Anterior cingulate cortex (tissue), 58 donors: ENCODE results near the gene HGS.

Source experiments
- DNase-seq, 58 donors: peaks; one replicate each; lab custom pipeline; 2025; lab: John Stamatoyannopoulos, UW

The HGS gene

DNA sequence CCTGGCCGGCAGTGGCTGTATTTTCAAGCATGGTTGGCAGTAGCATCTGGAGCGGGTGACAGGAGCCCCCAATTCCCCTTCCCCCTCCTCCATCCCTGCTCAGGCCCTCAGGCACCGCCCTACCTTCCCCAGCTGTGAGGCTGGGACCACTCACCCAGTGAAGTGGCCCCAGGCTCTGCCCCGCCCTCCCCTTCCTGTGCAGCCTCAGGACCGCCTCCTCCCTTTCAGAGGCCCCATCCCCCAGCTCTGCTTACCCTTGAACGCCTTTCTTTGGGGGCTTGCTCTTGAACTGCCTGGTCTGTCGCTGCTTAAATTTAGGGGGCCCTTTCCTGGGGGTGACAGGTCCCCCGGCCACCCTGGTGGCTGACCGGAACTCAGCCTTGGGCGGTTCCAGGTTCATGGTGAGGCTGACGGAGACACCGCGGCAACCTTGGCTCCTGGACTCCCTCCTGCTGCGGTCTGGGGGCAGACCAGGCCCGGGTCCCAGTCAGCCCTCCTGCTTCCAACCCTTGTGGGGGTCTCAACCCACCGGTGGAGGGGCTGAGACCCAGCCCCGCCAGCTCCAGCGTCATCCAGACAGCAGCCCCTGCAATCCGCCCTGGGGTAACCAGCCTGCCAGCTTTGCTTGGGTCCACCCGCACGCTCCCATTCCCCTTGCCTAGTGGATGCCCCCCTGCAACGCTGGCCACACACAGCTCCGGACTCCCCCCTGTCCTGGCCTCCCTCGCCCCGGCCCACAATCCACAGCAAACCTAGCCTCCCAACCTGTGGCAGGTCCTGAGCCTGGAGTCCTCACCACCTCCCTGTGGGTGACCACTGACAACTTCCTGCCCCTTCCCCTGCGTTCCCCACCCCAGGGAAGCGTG, 30.7 kb upstream of the HGS start:
- no peak for DNase-seq

DNA sequence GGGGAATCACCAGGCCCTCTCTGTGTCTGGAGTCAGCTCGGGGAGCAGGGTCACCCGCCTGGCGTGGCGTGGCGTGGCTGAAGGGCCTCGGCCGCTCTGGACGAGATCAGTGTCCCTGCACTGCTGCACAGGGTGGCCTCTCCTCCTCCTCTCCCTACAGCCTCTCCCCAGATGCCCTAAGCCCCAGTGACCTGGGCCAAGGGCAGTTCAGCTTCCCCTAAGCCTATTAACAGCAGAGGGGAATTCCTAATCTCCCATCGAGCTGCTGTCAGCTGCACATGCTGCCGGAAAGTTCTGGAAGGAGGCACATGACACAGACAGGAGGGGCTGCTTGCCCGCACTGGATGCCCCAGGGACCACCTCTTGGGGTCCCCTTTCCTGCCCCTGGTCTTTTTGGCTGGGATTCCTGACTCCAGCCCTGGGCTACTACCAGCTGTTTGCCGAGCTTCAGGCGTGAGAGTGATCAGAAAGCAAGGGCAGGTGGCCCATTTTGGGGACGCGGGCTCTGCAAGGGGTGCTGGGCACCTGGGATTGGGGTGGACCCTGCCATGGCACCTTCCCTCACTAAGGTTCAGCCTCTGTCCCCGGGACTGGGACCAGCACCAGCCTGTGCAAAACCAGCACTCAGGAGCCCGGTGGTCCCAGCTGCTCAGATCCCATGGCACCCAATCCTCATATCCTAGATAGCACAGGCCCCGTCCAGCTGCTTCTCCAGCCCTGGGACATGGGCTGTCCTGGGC, 28.3 kb upstream of the HGS start:
- DNase-seq = no peak

DNA sequence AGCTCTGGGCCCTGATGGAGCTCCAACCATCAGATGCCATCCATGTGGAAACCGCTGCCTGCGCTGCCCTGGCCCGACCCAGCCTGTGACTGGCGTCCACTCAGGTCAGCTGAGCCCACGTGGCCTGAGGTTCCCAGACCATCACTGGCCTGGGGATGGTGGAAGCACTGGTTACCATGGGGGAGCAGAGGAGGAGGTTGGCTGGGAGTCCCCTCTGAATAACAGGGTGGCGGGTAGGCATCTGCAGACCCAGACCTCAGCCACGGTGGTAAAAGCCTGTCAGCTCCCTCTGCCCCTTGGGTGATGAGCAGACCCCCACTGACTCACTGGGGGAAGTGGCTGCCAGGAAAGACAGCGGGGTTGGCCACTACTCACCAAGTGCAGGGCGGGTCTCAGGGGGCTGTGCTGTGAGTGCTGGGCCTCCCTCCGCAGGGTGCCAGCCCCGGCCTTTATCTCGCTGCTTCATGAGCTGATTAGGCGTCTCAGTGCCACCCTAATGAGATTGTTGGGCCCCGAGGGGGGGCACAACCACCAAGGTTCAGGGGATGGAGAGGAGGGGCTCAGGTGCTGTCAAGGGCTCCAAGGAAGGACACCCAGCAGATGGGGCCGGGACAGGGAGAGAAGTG, 27.6 kb upstream of the HGS start, which contains the start of gene PDE6G:
TSS of gene PDE6G (minus strand) at position 425 of the 626 bp plus-strand sequence. CDS start 3,237 bp downstream, outside the sequence.
- DNase-seq = no peak

DNA sequence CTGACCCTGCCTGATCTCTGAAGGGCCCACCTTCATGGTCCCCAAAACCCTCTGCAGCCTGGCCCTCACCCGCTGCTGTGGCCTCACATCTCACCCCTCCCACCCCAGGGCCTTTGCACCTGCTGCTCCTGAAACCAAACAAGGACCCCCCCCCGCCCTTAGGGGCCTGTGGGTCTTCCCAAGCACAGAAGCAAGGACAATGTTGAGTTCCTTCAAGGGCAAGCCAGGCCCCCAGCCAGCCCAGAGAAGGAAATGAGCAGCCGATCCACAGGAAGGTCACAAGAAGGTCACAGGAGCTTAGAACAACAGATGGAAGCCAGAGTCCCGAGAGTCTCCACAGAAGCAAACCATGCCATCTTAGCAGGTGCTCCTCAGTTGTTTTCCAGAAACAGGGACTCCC, 27.0 kb upstream of the HGS start:
- no peak for DNase-seq

DNA sequence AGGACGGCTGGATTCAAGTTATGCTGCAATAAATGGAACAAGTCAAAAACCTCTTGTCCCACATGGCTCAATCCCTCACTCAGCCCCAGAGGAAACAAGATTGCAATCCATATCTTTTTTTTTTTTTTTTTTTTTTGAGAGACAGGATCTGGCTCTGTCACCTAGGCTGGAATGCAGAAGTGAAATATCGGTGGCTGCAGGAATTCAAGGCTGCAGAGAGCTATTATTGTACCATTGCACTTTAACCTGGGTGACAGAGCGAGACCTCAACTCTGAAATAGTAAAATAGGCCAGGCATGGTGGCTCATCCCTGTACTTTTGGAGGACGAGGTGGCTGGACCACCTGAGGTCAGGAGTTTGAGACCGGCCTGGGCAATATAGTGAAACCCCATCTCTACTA, 24.8 kb upstream of the HGS start:
- DNase-seq = no peak

DNA sequence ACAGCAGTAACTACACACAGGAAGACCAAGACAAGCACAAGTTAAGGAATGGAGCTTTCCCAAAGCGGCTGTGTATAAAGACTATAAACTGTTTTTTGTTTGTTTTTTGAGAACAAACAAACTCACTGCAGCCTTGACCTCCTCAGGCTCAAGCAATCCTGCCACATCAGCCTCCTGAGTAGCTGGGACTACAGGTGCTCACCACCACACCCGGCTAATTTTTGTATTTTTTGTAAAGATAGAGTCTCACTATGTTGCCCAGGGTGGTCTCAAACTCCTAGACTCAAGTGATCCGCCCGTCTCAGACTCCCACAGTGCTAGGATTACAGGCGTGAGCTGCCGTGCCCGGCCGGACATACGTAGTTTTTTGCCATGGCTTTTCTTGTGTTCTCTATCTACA, 23.4 kb upstream of the HGS start:
- DNase-seq = no peak

DNA sequence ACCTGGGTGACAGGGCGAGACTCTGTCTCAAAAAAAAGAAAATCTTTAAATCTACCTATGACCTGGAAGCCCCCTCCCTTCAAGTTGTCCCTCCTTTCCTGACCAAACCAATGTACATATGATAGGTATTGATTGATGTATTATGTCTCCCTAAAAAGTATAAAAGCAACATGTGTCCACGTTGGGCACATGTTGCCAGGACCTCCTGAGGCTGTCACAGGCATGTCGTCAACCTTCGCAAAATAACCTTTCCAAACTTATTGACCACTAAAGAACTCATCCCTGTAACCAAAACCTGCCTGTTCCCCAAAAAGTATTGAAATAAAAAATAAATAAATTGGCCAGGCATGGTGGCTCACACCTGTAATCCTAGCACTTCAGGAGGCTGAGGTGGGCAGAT, 21.8 kb upstream of the HGS start:
- no peak for DNase-seq

DNA sequence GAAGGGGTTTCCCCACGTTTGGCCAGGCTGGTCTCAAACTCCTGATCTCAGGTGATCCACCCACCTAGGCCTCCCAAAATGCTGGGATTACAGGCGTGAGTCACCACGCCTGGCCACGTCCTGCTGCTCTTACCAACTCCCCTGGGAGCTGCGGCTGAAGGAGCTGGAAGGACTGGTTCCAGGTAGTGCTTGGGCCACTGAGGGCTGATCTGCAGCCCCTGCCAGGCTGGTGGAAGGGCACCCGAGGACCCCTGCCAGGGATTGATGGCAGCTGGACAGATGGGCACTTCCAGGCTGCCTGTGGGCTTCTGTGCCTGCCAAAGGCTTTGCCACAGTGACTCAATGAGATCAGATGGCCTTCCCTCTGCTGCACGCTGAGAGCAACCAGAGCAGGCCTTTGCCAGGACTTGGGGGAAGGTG, 19.8 kb upstream of the HGS start:
- DNase-seq = no peak

DNA sequence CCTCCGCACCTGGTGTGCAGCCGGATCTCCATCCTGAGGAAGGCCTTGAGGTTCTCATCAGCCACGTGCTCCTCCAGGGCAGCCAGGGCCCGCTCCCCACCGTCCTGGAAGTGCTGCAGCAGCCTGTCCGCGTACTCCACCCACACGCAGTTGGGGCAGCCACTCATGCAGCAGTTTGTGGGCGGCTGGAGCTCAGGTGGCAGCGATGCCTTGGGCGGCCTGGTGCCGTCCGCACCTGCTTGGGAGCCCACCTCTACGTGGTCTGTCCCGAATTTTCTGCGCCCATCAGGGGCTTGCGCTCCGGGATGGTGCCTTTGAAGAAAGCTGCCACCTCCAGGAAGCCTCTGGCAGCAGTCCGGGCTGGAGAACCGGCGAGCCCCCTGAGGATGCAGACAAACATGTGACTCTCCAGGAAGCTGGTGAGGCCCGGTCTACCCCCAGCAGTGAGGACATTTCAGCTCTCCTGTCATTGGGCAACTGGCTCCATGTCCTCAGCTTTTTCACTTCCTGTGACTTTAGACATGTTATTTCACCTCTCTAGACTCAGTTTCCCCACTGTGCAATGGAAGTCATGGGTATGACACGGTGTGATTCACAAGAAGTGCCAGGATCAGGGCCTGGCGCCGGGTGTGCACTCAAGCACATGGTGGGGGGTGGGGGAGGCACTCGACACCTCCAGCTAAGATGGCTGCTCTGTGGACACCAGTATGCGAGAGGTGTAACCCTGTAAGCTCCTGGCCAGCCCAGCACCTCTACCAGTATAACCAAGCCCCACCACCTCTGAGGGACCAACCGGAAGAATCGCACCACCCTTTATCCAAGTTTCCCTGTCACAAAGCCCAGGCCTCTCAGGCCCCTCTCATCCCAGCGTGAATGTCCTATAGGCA, 18.4 kb upstream of the HGS start:
- peak in 2 of 58 donors; percentile 12 to 22 for DNase-seq

DNA sequence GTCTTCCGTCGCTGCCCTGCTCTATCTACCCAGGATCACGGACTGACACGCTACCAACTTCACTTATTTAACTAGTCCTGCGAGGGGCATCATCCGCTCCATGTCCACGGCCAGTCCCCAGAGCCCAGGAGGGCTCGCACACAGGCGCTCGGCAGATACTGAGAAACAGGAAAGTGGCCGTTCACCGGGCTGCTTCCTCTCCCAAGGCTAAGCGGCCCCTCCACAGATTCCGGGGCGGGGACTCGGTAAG, 17.8 kb upstream of the HGS start:
- DNase-seq = peak in 2 of 58 donors; percentile 39 to 43

DNA sequence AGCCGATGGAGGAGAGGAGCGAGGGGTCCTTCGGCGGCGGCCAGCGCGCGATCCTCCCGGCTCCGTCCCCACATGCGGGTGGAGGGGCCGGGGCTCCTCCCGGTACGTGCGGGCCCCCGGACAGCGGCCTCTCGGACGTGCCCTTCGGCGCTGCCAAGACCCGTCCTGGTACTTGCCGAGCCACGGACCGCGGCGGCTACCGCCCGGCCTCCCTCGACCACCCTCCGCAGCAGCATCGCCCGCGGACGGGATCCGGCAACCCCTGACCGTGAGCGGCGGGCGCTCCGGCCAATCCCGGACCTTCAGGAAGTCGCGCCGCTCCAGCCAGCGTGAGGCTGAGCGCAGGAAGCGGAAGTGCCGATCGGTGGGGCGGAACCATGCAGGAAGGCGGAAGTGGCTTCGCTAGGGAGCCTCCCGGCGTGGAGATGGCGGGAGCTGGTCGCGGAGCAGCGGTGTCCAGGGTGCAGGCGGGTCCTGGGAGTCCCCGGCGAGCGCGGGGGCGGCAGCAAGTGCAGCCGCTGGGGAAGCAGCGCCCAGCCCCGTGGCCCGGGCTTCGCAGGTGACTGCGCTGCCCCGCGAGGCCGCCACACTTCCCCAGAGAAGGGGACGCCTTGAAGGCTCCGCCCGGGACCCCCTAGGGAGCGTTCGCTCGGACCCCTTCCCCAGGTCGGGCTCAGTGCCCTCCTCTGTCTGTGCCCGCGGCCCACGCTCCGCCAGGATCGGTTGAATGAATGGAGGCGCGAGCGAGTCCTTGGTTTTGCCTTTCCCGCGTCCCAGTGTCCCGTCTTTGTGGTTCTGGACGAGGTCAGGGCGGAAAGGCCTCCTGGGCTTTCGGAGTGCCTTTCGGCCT, 17.2 kb upstream of the HGS start, which contains the start of the genes CCDC137 and OXLD1:
TSS of gene CCDC137 (plus strand) at position 396 of the 850 bp plus-strand sequence. CDS start at position 426, 30 bp downstream.
TSS of gene OXLD1 (minus strand) at position 264 of the 850 bp plus-strand sequence. CDS start at position 236, 28 bp downstream.
- DNase-seq = peak; percentile 53 to 97 (median 93)

DNA sequence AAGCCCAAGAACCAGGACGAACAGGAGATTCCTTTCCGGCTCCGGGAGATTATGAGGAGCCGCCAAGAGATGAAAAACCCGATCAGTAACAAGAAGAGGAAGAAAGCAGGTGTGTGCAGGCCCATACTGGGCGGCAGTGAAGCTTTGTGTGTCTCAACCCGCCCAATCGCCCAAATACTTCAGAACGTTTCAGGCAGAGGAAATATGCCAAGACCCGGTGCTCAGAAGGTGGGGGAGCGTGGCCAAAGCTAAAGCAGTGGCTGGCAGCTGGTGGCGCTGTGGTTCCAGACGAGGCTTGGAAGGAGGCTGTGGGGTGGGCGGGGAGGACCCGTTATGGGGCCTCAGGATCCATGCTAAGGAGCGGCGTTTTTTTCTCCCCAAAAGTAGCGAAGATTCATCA, 16.1 kb upstream of the HGS start:
- no peak for DNase-seq

DNA sequence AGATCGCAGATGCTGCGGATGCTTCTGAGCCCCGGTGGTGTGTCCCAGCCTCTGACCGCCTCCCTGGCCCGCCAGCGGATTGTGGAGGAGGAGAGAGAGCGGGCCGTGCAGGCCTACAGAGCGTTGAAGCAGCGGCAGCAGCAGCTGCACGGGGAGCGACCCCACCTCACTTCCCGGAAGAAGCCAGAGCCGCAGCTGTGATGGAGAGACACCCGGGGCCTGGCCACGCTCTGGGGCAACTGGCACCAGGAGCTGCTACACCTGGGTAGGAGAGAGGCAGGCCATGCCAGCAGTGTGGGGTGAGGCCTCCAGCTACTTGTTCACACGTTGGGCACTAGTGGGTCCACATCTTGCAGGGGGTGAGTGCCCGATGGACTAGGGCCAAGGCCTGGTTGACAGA, 11.3 kb upstream of the HGS start:
- DNase-seq = no peak

DNA sequence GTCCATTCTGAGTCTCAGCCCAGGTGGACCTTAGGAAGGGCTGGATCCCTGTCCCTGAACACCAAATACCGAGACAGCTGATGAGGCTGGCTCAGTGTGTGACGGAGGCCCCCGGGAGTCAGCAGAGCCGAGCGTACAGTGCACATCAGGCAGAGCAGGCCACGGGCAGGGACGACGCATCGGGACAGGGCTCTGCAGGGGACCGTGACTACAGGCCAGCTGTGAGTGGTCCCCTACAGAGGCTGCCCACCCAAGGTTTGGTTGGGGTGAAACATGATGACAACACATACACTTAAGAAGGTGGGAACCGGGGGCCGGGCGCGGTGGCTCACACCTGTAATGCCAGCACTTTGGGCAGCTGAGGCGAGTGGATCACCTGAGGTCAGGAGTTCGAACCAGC, 10.9 kb upstream of the HGS start:
- DNase-seq = no peak

DNA sequence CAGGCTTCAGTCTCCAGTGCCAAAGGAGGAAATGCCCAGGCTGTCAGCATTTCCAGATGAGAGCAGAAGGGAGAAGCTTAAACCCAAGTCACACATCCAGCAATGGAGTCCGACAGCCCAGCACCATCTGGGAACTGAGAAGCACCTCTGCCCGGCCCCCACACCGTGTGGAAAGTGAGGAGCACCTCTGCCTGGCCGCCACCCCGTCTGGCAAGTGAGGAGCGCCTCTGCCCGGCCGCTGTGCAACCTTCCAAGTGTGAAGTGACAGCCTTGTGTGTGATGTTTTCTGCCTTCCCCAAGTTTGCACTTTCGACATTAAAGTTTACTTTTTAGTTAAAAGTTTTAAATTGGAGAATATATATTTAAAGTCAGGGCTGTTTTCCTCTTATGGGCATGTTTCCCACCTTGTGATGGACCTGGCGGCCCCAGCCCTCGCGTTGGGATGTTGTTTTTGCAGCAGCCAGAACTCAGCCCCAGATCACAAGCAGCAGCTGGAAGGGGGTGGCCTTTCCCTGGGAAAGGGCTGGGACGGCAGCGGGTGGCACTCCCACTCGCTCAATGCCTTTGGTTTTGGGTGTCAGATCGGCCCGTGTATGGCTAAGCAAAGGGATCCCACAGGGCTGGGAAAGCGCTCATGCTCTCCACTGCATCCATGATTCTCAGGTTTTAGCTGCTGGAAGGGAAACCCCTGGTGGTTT, 10.1 kb upstream of the HGS start:
- no peak for DNase-seq

DNA sequence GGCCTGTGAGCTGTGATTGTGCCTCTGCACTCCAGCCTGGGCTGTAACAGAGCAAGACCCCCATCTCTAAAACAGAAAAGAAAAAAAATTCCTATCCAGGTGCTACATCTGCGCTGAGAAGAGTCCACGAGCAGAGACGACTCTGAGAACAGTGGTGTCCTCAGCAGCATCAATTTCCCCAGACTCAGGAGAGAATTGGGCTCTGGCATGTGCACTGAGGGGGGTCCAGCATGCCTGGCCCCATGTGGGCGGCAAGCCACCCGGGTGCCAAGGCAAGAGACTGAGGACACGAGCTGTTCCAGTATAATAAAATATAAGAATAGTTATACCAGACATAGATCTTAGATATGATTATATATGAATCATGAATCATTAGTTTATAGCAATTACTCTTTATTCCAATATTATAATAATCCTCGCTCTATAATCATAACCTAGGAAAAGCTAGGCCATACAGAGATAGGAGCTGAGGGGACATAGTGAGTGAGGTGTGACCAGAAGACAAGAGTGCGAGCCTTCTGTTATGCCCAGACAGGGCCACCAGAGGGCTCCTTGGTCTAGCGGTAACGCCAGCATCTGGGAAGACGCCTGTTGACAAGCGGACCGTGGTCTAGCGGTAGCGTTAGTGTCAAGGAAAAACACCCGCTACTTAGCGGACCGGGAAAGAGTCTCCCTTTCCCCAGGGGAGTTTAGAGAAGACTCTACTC, 8.1 kb upstream of the HGS start:
- DNase-seq = peak in 16 of 58 donors; percentile 4 to 44 (median 31)

DNA sequence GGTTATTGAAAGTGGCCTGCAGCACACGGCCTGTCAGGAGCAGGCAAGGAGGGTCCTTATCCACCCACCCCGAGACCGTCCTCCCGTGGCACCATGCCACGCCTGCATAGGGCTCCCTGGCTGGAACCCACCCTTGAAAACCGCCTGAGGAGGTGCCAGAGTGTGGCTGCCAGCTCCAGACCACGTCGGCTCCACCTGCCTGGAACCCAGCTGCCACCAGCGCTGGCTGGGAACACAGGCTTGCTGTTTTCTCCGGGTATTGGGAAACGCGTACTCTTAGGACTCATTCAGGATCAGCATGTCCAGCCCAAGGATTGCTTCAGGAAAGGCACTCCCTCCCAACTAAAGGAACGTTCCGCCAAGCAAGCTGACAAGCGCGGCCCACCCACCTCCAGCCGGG, 6.9 kb upstream of the HGS start:
- peak in 3 of 58 donors; percentile 22 to 37 (median 33) for DNase-seq

DNA sequence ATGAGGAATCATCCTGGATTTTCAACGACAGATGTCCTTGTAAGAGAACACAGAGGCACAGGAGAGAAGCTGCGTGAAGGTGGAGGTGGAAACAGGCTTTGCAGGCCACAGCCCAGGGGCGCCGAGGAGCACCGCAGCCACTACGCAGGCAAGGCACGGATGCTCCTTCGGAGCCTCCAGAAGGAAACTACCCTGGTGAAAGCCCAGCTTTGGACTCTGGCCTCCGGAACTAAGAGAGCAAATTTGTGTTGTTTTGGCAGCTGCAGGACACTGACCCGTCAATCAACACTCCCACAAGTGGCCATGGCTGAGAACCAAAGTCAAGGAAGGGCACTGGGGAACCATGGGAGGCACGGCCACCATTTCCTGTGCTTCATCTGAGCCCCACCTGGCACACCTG, 3.7 kb upstream of the HGS start:
- no peak for DNase-seq
